HG03342 (cell line): ENCODE results near the gene TBX10.
"Not testable (repeated sequence)": the region's sequence is repeated elsewhere in the genome, so short reads cannot be mapped to it uniquely, and the experiment has no call there.

ENCODE experiments used
- ATAC-seq: cut with Tn5 transposase; IDR thresholded peaks from one replicate; pipeline ENCODE4 v1.9.1; 2021; ENCODE audit warnings: mild to moderate bottlenecking, moderate library complexity; ENCODE audit not compliant: unreplicated experiment

TBX10 gene

GRCh38 chr11:67664696-67665540, 25.4 kb upstream of the TBX10 start:
- ATAC-seq: no peak

- no peak for ATAC-seq
These were observed 24.6 kb upstream of the TBX10 start for GRCh38 chr11:67664213-67664585.

- ATAC-seq: no peak
These were observed 24.1 kb upstream of the TBX10 start for GRCh38 chr11:67663532-67664212.

- no peak for ATAC-seq
These were observed 23.4 kb upstream of the TBX10 start for GRCh38 chr11:67662835-67663531.

GRCh38 chr11:67662142-67662834, 22.7 kb upstream of the TBX10 start:
- no peak for ATAC-seq

GRCh38 chr11:67660752-67661151, 21.2 kb upstream of the TBX10 start:
- not testable (repeated sequence) for ATAC-seq

GRCh38 chr11:67659651-67660165, 20.1 kb upstream of the TBX10 start:
- not testable (repeated sequence) for ATAC-seq

- ATAC-seq: no peak
These were observed 17.7 kb upstream of the TBX10 start for GRCh38 chr11:67657300-67657699.

- no peak for ATAC-seq
These were observed 16.8 kb upstream of the TBX10 start for GRCh38 chr11:67656278-67656922.

- ATAC-seq: no peak
These were observed 14.7 kb upstream of the TBX10 start for GRCh38 chr11:67654225-67654624.

GRCh38 chr11:67652965-67653845, 13.6 kb upstream of the TBX10 start:
- ATAC-seq: no peak

GRCh38 chr11:67651976-67652781, 12.6 kb upstream of the TBX10 start:
- no peak for ATAC-seq

GRCh38 chr11:67649634-67650510, 10.3 kb upstream of the TBX10 start:
- no peak for ATAC-seq

GRCh38 chr11:67648796-67649613, 9.4 kb upstream of the TBX10 start:
- ATAC-seq: no peak

- ATAC-seq: no peak
These were observed 8.7 kb upstream of the TBX10 start for GRCh38 chr11:67648140-67648795.

- no peak for ATAC-seq
These were observed 7.9 kb upstream of the TBX10 start for GRCh38 chr11:67647471-67647870.
